ENCODE data around the gene P4HB. TPM values are rescaled to one million over a fixed set of nuclear protein-coding genes. Genes with fewer than 3 reads are reported as not detected.

The P4HB gene
- total RNA-seq, 1 experiment from 2014 or later = 1,409 TPM

DNA sequence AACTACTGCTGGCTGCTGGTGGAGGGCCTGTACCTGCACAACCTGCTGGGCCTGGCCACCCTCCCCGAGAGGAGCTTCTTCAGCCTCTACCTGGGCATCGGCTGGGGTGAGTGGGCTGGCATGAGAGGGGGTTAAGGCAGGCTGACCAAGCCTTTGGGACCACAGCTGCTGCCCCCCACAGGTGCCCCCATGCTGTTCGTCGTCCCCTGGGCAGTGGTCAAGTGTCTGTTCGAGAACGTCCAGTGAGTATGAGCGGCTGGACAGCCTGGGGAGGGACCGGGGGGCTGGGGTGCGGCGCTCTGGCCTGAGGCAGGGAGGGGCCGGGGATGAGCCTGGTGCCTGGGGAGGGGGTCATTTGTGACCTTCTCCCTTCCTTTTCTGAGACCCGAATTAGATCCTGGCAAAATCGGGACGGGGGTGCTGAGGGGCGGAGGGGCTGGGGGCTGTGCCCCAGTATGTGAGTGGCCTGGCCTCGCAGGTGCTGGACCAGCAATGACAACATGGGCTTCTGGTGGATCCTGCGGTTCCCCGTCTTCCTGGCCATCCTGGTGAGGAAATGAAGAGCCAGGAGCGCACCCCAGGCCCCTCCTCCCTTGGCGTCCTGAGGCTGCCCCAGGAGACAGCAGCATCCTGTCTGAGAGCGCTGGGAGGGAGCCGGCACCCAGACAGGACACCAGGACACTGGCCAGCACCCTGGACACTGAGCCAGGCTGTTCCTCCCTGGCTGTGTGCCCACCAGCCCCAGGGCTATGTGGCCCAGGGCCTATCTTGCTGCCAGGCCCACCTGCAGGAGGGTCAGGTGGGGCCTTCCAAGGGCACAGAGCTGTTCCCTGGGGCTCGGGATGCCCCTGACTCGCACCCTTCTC is 48.4 kb downstream of the P4HB start:
- DNase-seq (ENCODE audit: low read depth) = peak; percentile 35

DNA sequence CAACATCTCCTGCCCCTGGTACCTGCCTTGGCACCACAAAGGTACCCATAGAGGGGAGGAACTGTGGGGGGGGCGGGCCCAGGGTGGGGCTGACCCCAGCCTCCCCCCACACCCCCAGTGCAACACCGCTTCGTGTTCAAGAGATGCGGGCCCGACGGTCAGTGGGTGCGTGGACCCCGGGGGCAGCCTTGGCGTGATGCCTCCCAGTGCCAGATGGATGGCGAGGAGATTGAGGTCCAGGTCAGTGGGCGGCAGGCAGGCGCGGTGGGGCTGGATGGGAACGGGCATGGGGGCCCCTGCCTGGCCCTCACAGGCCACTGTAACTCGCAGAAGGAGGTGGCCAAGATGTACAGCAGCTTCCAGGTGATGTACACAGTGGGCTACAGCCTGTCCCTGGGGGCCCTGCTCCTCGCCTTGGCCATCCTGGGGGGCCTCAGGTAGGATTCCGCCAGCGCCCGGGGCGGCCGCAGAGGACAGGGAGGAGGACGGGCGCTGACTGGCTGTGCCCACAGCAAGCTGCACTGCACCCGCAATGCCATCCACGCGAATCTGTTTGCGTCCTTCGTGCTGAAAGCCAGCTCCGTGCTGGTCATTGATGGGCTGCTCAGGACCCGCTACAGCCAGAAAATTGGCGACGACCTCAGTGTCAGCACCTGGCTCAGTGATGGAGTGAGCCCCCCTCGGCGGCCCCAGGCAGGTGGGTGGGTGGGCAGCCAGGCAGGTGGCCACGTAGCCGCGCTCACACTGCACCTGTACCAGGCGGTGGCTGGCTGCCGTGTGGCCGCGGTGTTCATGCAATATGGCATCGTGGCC is 49.2 kb downstream of the P4HB start:
- DNase-seq (ENCODE audit: low read depth) = no peak

DNA sequence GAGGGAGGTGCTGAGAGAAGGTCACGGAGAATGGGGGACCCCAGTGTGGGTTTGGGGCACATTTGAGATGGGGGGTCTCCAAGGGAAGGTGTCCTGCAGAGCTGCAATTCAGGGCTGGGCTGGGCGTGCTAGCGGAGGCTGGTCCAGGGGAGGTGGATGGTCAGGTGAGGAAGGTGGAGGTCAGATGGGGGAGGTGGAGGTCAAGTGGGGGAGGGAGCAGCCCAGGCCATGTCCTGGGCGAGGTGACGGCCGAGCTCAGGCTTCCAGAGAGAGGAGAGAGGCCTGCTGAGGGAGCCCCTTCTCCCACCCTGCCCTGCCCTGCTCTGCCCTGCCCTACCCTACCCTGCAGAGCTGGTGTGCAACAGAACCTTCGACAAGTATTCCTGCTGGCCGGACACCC is 49.9 kb downstream of the P4HB start:
- no peak for DNase-seq (ENCODE audit: low read depth)

DNA sequence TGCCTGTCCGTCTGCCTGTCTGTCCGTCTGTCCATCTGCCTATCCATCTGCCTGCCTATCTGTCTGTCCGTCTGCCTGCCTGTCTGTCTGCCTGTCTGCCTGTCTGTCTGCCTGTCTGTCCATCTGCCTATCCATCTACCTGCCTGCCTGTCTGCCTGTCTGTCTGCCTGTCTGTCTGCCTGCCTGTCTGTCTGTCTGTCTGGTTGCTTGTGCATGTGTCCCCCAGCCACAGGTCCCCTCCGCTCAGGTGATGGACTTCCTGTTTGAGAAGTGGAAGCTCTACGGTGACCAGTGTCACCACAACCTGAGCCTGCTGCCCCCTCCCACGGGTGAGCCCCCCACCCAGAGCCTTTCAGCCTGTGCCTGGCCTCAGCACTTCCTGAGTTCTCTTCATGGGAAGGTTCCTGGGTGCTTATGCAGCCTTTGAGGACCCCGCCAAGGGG is 50.8 kb downstream of the P4HB start:
- no peak for DNase-seq (ENCODE audit: low read depth)

DNA sequence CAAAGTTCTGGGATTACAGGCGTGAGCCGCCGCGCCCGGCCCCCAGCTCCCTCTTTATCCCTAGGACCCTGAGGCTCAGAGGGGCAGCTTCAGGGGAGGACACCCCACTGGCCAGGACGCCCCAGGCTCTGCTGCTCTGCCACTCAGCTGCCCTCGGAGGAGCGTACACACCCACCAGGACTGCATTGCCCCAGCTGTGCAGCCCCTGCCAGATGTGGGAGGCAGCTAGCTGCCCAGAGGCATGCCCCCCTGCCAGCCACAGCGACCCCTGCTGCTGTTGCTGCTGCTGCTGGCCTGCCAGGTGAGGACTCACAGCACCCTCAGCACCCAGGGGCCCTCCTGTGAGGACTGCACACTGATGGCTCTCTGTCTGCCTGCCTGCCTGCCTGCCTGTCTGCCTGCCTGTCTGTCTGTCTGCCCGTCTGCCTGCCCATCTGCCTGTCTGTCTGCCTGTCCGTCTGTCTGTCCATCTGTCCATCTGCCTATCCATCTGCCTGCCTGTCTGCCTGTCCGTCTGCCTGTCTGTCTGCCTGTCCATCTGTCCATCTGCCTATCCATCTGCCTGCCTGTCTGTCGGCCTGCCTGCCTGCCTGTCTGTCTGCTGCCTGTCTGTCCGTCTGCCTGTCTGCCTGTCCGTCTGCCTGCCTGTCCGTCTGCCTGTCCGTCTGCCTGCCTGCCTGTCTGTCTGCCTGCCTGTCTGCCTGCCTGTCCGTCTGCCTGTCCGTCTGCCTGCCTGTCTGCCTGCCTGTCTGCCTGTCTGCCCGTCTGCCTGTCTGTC is 51.4 kb downstream of the P4HB start:
- no peak for DNase-seq (ENCODE audit: low read depth)

DNA sequence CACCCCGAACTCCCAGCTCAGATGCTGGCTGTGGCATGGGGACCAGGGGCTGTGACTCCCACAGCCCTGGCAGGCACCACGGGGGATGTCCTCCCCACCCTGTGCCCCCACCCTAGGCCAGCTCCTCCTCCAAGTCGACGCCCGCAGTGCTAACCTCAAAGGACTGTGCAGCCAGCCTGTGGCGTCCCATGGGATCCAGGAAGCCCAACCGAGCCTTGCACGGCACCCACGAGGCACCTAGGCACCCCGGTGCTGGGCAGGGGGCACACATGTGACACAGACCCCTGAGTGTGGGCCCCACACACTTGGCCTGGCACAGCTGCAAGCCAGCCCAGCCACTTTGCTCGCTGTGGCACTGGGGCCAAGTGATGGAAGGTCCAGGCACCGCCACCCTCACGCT is 52.5 kb downstream of the P4HB start:
- no peak for DNase-seq (ENCODE audit: low read depth)

DNA sequence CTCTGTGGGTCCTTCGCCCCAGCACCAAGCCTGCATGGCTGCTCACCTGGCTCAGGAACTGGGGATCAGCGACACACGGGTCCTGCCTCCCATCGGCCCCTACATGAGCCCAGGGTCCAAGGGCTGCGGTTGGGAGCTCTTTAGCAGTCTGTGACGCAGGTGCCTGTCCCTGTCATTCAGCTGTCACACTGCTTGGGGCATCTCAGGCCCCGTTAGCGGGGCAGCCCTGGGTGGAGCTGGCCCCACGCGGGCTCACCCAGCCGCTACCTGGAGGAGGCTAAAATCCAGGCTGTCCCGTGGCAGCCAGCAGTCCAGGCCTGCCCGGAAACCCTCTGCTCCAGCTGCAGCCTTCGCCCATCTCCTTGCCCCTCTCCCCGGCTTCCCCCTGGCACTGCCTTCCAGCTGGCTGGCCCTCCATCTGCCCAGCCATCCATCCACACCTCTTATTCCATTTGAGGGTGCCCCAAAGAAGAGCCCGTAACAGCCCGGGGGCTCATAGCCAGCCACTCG is 53.1 kb downstream of the P4HB start:
- DNase-seq (ENCODE audit: low read depth) = no peak

DNA sequence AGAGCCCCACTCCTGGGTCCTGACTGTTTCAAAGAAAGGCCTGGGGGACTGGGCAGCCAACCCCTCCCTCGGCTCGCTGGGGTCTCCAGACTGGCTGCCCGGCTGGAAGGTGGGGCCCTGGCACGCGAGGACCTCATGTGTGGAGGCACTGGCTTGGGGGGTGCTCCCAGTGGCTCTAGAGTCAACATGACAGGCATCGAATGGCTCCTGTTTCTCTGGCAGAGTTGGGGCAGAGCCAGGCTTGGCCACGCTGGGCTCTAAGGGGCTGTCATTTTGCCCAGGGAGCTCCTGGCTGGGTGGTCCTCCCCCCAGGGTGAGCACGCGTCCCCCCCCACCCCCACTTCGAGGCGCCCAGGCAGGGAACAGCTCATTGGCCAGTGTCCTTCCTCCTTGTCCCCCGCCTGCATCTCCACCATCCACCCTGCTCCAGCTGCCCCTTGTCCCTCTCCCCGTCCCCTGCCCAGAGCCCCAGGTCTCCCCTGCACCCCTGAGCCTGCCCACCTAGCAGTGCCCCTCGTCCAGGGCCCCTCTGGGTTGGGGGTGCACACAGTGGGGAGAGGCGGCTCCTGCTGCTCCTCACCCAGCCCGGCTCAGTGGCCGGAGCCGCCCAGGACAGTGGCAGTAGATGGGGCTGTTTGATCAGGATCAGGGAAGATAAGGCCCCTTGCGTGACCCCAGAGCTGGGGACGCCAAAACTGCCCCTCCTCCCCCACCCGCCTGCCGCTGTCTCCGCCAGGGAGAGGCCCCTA is 53.7 kb downstream of the P4HB start:
- DNase-seq (ENCODE audit: low read depth) = no peak

DNA sequence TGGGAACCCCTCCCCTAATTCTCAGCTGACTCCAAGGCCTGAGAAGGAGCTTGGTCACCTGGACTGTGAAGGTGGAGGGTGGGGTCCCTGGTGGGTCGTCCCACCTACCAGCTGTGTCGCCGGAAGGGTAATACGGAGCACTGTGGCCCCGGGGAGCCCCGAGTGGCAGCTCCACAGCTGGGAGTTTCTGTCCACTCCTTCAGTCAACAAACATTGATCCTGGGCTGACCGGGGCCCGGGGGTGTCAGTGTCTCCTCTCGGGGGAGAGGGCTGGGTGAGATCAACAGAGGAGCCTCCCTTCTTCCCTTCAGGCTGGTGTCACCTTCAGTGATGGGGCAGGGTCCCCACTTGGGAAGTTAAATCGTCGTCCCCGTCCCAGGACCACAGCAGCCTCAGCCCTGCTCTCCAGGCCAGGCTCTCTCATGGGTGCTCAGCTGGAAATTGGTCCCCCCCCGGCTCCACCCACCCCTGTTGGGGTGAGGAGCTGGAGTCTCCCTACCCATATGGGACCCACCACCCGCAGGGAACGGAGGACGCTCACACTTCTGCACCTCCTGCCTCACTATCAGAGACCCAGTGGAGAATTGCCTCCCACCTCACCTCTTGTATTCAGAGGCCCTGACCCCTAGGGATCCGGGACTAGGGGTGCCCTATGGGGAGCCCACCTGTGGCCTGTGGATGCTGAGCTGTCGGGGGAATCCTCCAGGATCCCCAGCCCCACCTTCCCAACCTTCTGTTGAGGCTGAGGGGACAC is 54.5 kb downstream of the P4HB start:
- no peak for DNase-seq (ENCODE audit: low read depth)

DNA sequence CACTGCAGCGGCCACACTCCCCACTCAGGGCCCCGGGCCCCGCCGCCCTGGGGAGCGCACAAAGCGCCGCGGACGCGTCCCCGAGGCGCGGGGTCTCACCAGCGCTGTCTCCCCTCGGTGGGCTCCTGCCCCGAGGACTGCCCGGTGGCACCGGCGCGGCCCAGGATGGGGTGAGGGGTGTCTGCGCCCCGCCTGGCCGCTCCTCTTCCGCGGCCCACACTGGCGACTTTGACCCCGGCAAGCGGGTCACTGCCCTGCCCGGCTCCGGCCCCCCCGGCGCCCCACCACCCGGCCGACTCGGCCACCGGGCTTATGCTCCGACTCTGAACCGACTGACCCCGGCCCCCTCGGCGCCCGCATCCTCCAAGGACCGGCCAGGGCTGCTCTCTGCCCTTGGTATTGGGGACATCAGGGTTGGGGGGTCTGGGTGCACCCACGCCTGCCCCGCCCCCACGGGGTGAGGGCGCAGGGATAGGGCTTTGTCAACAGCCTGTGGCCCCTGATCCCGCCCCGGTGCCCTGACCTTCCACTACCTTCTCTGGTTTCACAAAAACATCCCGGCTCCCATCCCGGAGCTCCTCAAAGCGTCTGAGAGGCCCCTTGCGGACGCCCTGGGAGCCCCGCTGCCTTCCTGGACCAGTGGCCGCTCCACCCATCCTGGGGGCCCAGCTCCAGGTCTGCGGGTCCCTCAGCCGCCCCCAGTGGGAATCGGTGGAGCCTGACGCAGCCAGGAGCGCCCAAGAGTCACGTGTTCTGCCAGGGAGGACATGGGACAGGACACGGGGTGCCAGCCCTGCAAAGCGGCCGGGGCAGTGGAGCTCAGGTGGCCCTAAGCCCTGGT is 55.6 kb downstream of the P4HB start:
- no peak for DNase-seq (ENCODE audit: low read depth)

DNA sequence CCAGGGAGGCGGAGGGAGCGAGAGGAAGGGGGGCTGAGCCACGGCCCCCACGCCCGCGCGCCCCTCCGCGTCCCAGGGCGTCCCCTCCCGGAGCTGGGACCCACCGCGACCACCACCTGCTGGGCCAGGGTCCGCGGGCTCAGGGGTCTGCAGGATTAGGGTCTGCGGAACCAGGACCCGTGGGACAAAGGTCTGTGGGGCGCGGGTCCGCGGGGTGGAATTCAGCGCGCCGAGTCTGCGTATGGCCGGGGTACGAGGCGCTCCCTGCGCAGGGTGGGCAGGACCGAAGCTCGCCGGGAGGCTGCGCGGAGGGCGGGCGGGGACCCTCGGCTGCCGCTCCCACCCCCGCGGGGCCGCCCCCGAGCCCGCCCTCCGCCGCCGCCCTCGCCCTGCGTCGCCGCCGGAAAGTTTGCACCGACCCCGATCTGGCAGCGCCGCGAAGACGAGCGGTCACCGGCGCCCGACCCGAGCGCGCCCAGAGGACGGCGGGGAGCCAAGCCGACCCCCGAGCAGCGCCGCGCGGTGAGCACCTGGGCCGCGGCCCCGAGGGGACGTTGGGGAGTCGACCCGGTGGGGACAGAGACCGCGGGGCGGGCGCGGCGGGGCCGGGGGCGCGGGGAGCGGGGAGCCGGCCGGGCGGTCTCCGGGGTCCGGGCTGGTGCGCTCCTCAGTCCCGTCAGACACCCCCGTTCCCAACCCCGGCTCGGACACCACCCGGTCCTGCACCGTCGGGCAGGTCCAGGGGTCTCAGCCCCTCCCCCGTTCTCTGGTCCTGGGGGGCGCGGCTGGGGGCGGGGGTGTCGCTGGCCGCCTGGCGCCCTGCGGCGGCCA is 56.4 kb downstream of the P4HB start, which contains the start of gene GCGR:
GCGR (plus strand) TSS at position 423 of the 831 bp plus-strand sequence. CDS start 4,869 bp downstream, outside the sequence.
- no peak for DNase-seq (ENCODE audit: low read depth)

DNA sequence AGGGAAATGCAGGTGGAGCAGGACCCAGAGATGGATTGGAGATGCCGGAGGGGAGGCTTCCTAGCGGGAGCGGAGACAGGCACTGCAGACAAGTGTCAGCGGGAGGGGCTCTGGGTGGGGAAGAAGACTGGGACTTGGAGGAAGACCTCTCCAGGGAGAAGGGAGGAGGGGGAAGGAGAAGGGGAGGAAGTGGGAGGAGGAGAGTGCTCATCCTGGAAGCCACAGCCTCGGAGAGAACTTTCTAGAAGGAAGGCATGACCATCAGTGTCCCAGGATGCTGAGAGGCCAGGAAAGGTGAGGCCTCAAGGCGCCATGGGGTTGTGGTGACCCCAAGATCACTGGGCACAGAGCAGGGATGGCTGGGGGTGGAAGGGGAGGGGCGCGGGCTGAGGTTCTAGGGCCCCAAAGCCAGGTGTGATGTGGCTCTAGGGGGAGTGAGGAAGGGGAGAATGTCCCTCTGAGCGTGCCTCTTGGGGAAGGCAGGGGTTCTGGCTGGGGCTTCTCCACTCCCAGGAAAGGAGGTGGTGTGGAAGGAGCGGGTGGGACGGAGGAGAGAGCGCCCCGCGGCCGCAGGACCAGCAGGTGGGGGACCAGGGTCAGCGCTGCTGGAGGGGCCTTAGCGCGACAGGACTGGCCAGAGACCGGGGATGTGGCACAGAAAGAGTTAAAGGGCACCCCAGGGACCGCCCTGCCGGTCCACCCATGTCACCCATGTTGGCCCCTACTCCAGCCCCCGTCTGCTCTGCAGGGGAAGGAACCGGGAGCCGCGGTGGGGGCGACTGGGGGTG is 57.3 kb downstream of the P4HB start:
- no peak for DNase-seq (ENCODE audit: low read depth)

DNA sequence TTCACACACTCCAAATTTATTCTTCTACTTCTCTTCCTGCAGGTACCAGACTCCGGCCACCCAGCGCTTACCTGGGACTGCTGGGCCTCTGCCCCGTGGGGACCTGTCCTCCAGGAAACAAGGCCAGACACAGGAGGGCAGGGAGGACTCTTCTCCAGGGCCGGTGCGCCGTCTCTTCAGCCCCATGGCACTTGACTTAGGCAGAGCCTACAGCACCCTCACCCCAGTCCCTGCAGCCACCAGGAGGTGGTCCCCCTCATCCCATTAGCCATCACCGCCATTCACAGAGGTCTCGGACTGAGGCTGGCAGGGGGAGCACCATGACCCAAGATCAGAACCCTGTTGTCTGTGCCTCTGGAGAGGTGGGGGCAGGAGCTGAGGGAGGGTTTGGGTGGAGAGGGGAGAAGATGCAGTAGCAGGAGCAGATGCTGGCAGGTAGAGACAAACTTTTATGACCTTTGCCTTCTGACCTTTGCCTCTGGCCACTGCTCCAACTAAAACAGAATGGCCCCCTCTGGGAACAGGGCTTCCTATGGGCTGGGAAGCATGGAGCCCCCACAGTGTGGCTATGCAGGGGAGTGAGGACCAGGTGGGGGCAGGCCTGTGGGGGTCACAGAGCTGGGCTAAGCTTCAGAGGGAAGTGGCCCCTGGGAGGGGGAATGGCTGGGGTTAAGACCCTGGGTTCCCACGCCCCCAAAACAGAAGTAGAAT is 58.1 kb downstream of the P4HB start:
- no peak for DNase-seq (ENCODE audit: low read depth)

DNA sequence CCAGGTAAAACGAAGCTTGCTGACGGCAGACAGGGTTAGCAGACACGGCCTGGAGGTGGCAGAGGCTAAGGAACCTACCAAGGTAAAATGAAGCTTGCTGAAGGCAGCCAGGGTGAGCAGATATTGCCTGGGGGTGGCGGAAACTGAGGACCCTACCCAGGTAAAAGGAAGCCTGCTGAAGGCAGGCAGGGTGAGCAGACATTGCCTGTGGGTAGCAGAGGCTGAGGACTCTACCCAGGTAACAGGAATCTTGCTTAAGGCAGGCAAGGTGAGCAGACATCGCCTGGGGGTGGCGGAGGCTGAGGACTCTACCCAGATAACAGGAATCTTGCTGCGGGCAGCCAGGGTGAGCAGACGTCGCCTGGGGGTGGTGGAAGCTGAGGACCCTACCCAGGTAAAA is 59.0 kb downstream of the P4HB start:
- DNase-seq (ENCODE audit: low read depth) = no peak

DNA sequence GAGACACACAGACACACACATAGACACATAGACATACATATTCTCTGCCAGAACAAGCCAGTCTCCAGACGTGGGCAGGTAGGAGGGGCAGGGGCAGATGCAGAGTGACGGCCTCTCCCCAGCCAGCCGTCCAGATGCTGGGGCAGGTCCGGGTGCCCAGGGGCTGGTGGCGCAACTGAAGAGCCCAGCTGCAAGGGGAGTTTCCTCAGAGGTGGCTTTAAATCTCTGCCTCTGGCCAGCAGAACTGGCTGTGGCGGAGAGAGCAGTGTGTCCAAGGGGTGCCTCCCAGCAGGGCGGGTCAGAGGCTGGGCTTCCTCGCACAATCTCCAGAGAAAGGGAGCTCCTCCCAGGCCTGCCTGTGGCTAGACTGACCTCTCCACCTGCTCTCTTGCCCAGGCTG is 65.8 kb downstream of the P4HB start:
- no peak for DNase-seq (ENCODE audit: low read depth)

DNA sequence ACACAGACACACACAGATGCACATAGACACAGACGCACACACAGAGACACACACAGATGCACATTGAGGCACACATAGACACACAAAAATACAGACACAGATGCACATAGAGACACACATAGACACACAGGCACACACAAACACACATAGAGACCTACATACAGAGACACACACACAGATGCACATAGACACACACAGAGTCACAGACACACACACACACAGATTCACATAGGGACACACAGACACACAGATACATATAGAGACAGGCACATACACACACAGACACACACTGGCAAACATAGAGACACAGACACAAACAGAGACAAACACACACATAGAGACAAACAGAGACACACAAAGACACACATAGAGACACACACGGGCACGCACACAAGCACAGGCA is 66.3 kb downstream of the P4HB start:
- no peak for DNase-seq (ENCODE audit: low read depth)
